SK-N-SH (cell line): ENCODE data around the gene CHST15. TPM values are rescaled to one million over a fixed set of nuclear protein-coding genes. Genes with fewer than 3 reads are reported as not detected.
"Not testable (repeated sequence)": the region's sequence is repeated elsewhere in the genome, so short reads cannot be mapped to it uniquely, and the experiment has no call there.

Experiments used
- CTCF ChIA-PET: fragments of 300-600, 350-600 bp; formaldehyde crosslinking; extraction: SDS; loops from one replicate; lab custom pipeline; 2021; lab: Yijun Ruan, JAX
- POLR2A ChIA-PET: fragments of 350-600 bp; sonication (Branson Sonifier 250); formaldehyde crosslinking; extraction: SDS; loops from one replicate; lab custom pipeline; 2020; ENCODE audit warnings: antibody characterized with exemption, inconsistent platforms; lab: Yijun Ruan, JAX
- DNase-seq: peaks from one replicate; pipeline ENCODE4 v3.0.0; 2012
- H2AFZ ChIP-seq: fragments of 200-600 bp; sonication (generic); 2 replicates; pipeline ENCODE4 v1.8.1; 2016; ENCODE audit warnings: antibody characterized with exemption, mild to moderate bottlenecking, low read depth
- H3F3A ChIP-seq: fragments of 200-600 bp; sonication (generic); replicated peaks from 2 replicates; pipeline ENCODE3; 2016; ENCODE audit warnings: antibody characterized with exemption, mild to moderate bottlenecking; ENCODE audit not compliant: insufficient read depth
- H3K27ac ChIP-seq, 2 experiments: fragments of 200-500 bp in 1 of 2; fragments of 200-600 bp in 1 of 2; sonication (Bioruptor generic) in 1 of 2; sonication (generic), shearing (Covaris generic) in 1 of 2; 2 replicates each; pipeline versions ENCODE4 v1.5.1 to v1.6.1; 2014 to 2016; ENCODE audit warnings: low read depth in 2 of 2, inconsistent platforms in 1 of 2, low read length in 1 of 2, mild to moderate bottlenecking in 1 of 2, mixed read lengths in 1 of 2
- H3K27me3 ChIP-seq: fragments of 200-600 bp; sonication (generic), shearing (Covaris generic); 2 replicates; pipeline ENCODE4 v1.6.1; 2016; ENCODE audit warnings: mixed run types; ENCODE audit not compliant: insufficient read depth
- H3K36me3 ChIP-seq, 2 experiments: fragments of 200-500 bp in 1 of 2; fragments of 200-600 bp in 1 of 2; sonication (Bioruptor generic) in 1 of 2; sonication (generic) in 1 of 2; replicated peaks in 1 of 2; 2 replicates each; pipeline versions ENCODE3 to v1.5.1; 2014 to 2016; ENCODE audit warnings: low read length in 1 of 2, mild to moderate bottlenecking in 1 of 2; ENCODE audit not compliant: insufficient read depth in 2 of 2, control insufficient read depth in 1 of 2
- H3K4me1 ChIP-seq, 2 experiments: fragments of 200-500 bp in 1 of 2; fragments of 200-600 bp in 1 of 2; sonication (Bioruptor generic) in 1 of 2; sonication (generic), shearing (Covaris generic) in 1 of 2; 2 replicates each; pipeline versions ENCODE4 v1.5.1 to v1.6.1; 2014 to 2016; ENCODE audit warnings: low read depth in 1 of 2, low read length in 1 of 2, mixed run types in 1 of 2; ENCODE audit not compliant: insufficient read depth in 2 of 2, control insufficient read depth in 1 of 2
- H3K4me2 ChIP-seq: fragments of 200-600 bp; sonication (generic), shearing (Covaris generic); 2 replicates; pipeline ENCODE4 v1.6.1; 2017; ENCODE audit warnings: mixed run types
- H3K4me3 ChIP-seq, 2 experiments: fragments of 200-500 bp in 1 of 2; fragments of 200-600 bp in 1 of 2; sonication (Bioruptor generic) in 1 of 2; sonication (generic), shearing (Covaris generic) in 1 of 2; 2 replicates each; pipeline versions ENCODE4 v1.5.1 to v1.8.1; 2014 to 2016; ENCODE audit warnings: low read depth in 2 of 2, inconsistent platforms in 1 of 2, low read length in 1 of 2, mild to moderate bottlenecking in 1 of 2, mixed read lengths in 1 of 2, moderate library complexity in 1 of 2
- H3K79me2 ChIP-seq: fragments of 200-600 bp; sonication (generic); 2 replicates; pipeline ENCODE4 v1.8.1; 2017; ENCODE audit warnings: mild to moderate bottlenecking; ENCODE audit not compliant: insufficient read depth
- H3K9ac ChIP-seq: fragments of 200-600 bp; sonication (generic); 2 replicates; pipeline ENCODE4 v1.6.1; 2017; ENCODE audit warnings: mixed run types
- H3K9me2 ChIP-seq: fragments of 200-600 bp; sonication (generic); 2 replicates; pipeline ENCODE4 v1.6.1; 2017; ENCODE audit warnings: mixed run types
- H3K9me3 ChIP-seq: fragments of 200-600 bp; sonication (generic); 2 replicates; pipeline ENCODE4 v1.6.1; 2017; ENCODE audit warnings: mixed run types, mild to moderate bottlenecking, moderate library complexity
- H4K20me1 ChIP-seq: fragments of 200-600 bp; sonication (generic); 2 replicates; pipeline ENCODE4 v1.6.1; 2017; ENCODE audit warnings: mild to moderate bottlenecking, mixed run types; ENCODE audit not compliant: insufficient read depth
- CHD2 ChIP-seq: fragments of 150-350 bp; IDR thresholded peaks from 2 replicates; pipeline ENCODE4 v1.6.1; 2018; ENCODE audit warnings: low read length; ENCODE audit not compliant: partially characterized antibody
- CTCF ChIP-seq: fragments of 200-600 bp; sonication (generic); IDR thresholded peaks from 2 replicates; pipeline ENCODE4 v1.6.1; 2017; ENCODE audit warnings: antibody characterized with exemption, mild to moderate bottlenecking, moderate library complexity
- EZH2phosphoT487 ChIP-seq: fragments of 200-600 bp; sonication (generic); IDR thresholded peaks from 2 replicates; pipeline ENCODE4 v1.6.1; 2017; ENCODE audit warnings: low read depth, mixed run types, mild to moderate bottlenecking, antibody characterized with exemption, moderate library complexity, borderline replicate concordance
- FOSL2 ChIP-seq: IDR thresholded peaks from 2 replicates; pipeline ENCODE4 v1.4.0; 2012; ENCODE audit warnings: low read depth, mild to moderate bottlenecking, moderate library complexity, borderline replicate concordance
- FOXJ3 ChIP-seq: sonication (generic); formaldehyde crosslinking; IDR thresholded peaks from 2 replicates; pipeline ENCODE4 v1.5.1; 2020; ENCODE audit warnings: mild to moderate bottlenecking, missing genetic modification reagents
- GABPA ChIP-seq: IDR thresholded peaks from 2 replicates; pipeline ENCODE4 v1.4.0; 2012; ENCODE audit warnings: low read depth, mild to moderate bottlenecking
- GATA2 ChIP-seq: sonication (generic); formaldehyde crosslinking; IDR thresholded peaks from 2 replicates; pipeline ENCODE4 v1.5.0; 2020; ENCODE audit warnings: mild to moderate bottlenecking, missing genetic modification reagents
- MAX ChIP-seq: IDR thresholded peaks from 2 replicates; pipeline ENCODE4 v1.4.0; 2012; ENCODE audit warnings: low read depth
- MEF2A ChIP-seq: IDR thresholded peaks from 2 replicates; pipeline ENCODE4 v1.4.0; 2012; ENCODE audit warnings: low read depth, borderline replicate concordance
- NRF1 ChIP-seq: IDR thresholded peaks from 2 replicates; pipeline ENCODE4 v1.6.1; 2012; ENCODE audit warnings: low read depth, mild to moderate bottlenecking, low read length
- POLR2AphosphoS5 ChIP-seq: IDR thresholded peaks from 2 replicates; pipeline ENCODE4 v1.6.1; 2012; ENCODE audit warnings: low read depth, low read length
- RAD21 ChIP-seq: IDR thresholded peaks from 2 replicates; pipeline ENCODE4 v1.6.1; 2012; ENCODE audit warnings: mild to moderate bottlenecking, low read length
- RCOR1 ChIP-seq: fragments of 150-350 bp; IDR thresholded peaks from 2 replicates; pipeline ENCODE4 v1.6.1; 2017; ENCODE audit warnings: antibody characterized with exemption, low read length
- REST ChIP-seq: IDR thresholded peaks from 2 replicates; pipeline ENCODE4 v1.6.1; 2012; ENCODE audit warnings: mild to moderate bottlenecking, low read depth, low read length, moderate library complexity
- RXRA ChIP-seq: IDR thresholded peaks from 2 replicates; pipeline ENCODE4 v1.4.0; 2012; ENCODE audit warnings: low read depth, mild to moderate bottlenecking, borderline replicate concordance
- SIN3A ChIP-seq: IDR thresholded peaks from 2 replicates; pipeline ENCODE4 v1.6.1; 2012; ENCODE audit warnings: low read depth, mild to moderate bottlenecking, low read length, moderate library complexity, borderline replicate concordance
- SMC3 ChIP-seq: IDR thresholded peaks from 2 replicates; pipeline ENCODE4 v1.6.1; 2012; ENCODE audit warnings: low read depth, low read length, improper control_type of control experiment
- ZBTB33 ChIP-seq: IDR thresholded peaks from 2 replicates; pipeline ENCODE4 v1.4.0; 2012; ENCODE audit warnings: low read depth, borderline replicate concordance
- WGBS: methylation state at CpG from one replicate; pipeline ENCODE4 v1.1.6; 2017; ENCODE audit warnings: low lambda C conversion rate; 5-methylcytosine and 5-hydroxymethylcytosine counted together
- polyA plus RNA-seq, 3 experiments: library from polyadenylated mRNA; depleted of rRNA; stranded (reverse); fragments of >200 nt; gene quantifications; 2 replicates each; pipeline ENCODE4 v1.2.3, GENCODE V29; 2012

CHST15 gene
- polyA plus RNA-seq, 1 of the 3 experiments (the other 2 are of a cell fraction), result 0.02 TPM

GRCh38 chr10:124101351-124101750 lies 8.0 kb upstream of the CHST15 start (continued):
- no peak for TF ChIP-seq MAX
- no peak for TF ChIP-seq FOSL2
- no peak for TF ChIP-seq GATA2 (CRISPR knock-in tag)
- TF ChIP-seq CHD2, result no peak

DNA sequence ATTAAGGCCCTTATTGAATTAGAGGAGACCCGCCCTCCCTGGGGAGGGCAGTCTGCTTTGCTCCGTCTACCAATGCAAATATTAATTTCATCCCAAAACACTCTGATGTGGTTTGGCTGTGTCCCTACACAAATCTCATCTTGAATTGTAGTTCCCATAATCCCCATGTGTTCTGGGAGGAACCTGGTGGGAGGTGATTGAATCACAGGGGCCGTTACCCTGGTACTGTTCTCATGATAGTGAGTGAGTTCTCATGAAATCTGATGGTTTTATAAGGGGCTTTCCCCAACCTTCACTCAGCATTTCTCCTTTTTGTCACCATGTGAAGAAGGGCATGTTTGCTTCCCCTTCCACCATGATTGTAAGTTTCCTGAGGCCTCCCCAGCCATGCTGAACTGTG lies 7.3 kb upstream of the CHST15 start:
- H4K20me1 ChIP-seq, H3K4me1 ChIP-seq, H3K36me3 ChIP-seq, H3F3A ChIP-seq, H3K27me3 ChIP-seq, H3K4me3 ChIP-seq, H3K4me2 ChIP-seq, H3K9ac ChIP-seq, H3K9me3 ChIP-seq, CTCF ChIA-PET, H3K27ac ChIP-seq, POLR2A ChIA-PET, H2AFZ ChIP-seq, DNase-seq, H3K79me2 ChIP-seq, H3K9me2 ChIP-seq: not testable (repeated sequence)
- 64% methylated on average over 3 of the region's 3 CpGs for WGBS

DNA sequence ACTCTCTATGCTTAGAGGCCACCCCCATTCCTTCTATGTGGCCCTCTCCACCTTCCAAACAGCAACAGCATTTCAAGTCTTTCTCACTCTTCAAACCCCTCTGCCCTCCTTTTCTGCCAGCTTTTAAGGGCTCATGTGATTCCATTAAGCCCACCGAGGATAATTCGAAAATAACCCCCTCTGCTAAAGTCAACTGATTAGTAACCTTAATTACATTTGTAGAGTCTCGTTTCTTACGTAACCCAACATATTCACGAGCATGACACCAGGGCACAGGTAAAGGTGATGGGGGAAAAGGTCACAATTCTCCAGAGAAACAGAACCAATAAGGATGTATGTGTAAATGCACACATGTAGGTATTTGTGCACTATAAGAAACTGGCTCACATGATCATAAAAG lies 6.7 kb upstream of the CHST15 start:
- no peak overlapping the region for H2AFZ ChIP-seq
- H3K4me3 ChIP-seq, result no peak overlapping the region
- no peak for DNase-seq
- no peaks in the 10 kb centered on the region for H3K9me3 ChIP-seq
- H3K79me2 ChIP-seq, result no peaks in the 10 kb centered on the region
- H3K9ac ChIP-seq, result no peak overlapping the region
- CTCF ChIA-PET, result no interaction called here
- 58% methylated on average over 5 of the region's 5 CpGs for WGBS
- H3K9me2 ChIP-seq, result no peaks in the 10 kb centered on the region
- H3K27me3 ChIP-seq, result no peaks in the 10 kb centered on the region
- no peaks in the 10 kb centered on the region for H3K4me1 ChIP-seq
- H4K20me1 ChIP-seq, result no peaks in the 10 kb centered on the region
- no peaks in the 10 kb centered on the region for H3F3A ChIP-seq
- H3K27ac ChIP-seq, result no peak overlapping the region
- TF ChIP-seq RXRA (no peak), FOXJ3 (CRISPR knock-in tag) (no peak), RAD21 (no peak), CHD2 (no peak), POLR2AphosphoS5 (no peak), EZH2phosphoT487 (no peak), MEF2A (no peak), ZBTB33 (no peak), CTCF (no peak), FOSL2 (no peak), REST (no peak), SMC3 (no peak), SIN3A (no peak), NRF1 (no peak), GABPA (no peak), RCOR1 (no peak)
- no peaks in the 10 kb centered on the region for H3K36me3 ChIP-seq
- no peak overlapping the region for H3K4me2 ChIP-seq
- POLR2A ChIA-PET, result no interaction called here
